C4-2B (cell line): ENCODE measurements around the gene SGMS1.

Experiments
- ZFX ChIP-seq: fragments of 450-650 bp; IDR thresholded peaks from 2 replicates; pipeline ENCODE4 v1.6.1; 2017
- TF ChIP-seq, protein P1 (sequence below): fragments of 450-650 bp; conservative IDR thresholded peaks from 2 replicates; pipeline ENCODE4 v1.5.1; 2017; ENCODE audit warnings: mild to moderate bottlenecking

DNA sequence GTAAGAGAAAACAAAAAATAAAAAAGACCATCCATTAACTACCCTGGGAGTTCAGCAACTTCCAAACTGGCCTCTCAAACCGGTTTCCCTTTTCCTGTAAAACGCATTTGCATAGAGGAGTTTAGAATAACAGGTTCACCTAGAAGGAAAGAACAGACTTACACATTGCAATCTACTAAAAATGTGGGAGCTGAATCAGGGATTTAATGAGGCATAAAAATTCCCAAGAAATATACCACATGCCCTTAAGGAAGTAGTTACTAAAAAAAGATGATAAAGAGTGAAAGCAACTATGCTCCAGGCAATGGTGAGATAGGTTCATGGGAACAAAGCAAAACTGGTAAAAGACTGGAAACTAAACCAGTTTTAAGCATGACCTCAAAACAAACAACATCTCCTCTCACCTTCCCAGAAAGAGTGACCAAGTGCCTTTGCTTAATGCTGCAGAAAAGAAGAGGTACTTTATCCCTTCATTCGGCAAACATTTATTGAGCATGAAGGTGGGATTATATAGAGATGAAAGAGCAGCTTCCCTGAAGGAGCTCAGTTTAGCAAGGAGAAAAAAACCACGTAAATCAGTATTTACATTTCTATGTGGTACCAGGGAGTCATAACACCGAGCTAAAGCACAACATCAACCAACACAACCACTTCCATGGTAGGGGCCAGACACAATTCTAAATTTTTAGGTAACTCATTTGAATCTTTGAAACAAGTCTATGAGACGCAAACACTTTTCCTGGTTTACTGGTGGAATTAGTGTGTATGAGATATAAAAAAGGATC is 152.8 kb downstream of the SGMS1 start:
- TF ChIP-seq, protein P1, sequence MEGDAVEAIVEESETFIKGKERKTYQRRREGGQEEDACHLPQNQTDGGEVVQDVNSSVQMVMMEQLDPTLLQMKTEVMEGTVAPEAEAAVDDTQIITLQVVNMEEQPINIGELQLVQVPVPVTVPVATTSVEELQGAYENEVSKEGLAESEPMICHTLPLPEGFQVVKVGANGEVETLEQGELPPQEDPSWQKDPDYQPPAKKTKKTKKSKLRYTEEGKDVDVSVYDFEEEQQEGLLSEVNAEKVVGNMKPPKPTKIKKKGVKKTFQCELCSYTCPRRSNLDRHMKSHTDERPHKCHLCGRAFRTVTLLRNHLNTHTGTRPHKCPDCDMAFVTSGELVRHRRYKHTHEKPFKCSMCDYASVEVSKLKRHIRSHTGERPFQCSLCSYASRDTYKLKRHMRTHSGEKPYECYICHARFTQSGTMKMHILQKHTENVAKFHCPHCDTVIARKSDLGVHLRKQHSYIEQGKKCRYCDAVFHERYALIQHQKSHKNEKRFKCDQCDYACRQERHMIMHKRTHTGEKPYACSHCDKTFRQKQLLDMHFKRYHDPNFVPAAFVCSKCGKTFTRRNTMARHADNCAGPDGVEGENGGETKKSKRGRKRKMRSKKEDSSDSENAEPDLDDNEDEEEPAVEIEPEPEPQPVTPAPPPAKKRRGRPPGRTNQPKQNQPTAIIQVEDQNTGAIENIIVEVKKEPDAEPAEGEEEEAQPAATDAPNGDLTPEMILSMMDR = no peak
- no peak for TF ChIP-seq ZFX
